SK-N-MC (cell line): ENCODE measurements around the gene CORIN.

ENCODE experiments used
- DNase-seq: peaks from one replicate; pipeline ENCODE4 v3.0.0-alpha.2; 2011; ENCODE audit warnings: low read depth, low spot score
- H3K27ac ChIP-seq: fragments of 200-600 bp; sonication (generic); 2 replicates; pipeline ENCODE4 v1.5.1; 2016; ENCODE audit warnings: mixed run types
- H3K36me3 ChIP-seq: fragments of 200-600 bp; sonication (generic); 2 replicates; pipeline ENCODE4 v1.6.1; 2017; ENCODE audit warnings: antibody characterized with exemption, low read length, mixed read lengths; ENCODE audit not compliant: insufficient read depth
- H3K4me3 ChIP-seq: fragments of 200-600 bp; sonication (generic); 2 replicates; pipeline ENCODE4 v1.5.1; 2016
- H3K9ac ChIP-seq: fragments of 200-600 bp; sonication (generic); 2 replicates; pipeline ENCODE4 v1.8.0; 2017; ENCODE audit warnings: mixed run types, mixed read lengths; ENCODE audit not compliant: insufficient read length
- H3K9me3 ChIP-seq: fragments of 200-600 bp; sonication (generic); 2 replicates; pipeline ENCODE4 v1.6.1; 2017; ENCODE audit warnings: low read depth, mild to moderate bottlenecking, antibody characterized with exemption, low read length, moderate library complexity, mixed read lengths
- EZH2 ChIP-seq: fragments of 200-600 bp; sonication (generic); IDR thresholded peaks from one replicate; pipeline ENCODE4 v1.6.1; 2017; ENCODE audit warnings: antibody characterized with exemption
- FOXP2 ChIP-seq: optimal IDR thresholded peaks from 2 replicates; pipeline ENCODE3; 2011; ENCODE audit warnings: mild to moderate bottlenecking, moderate library complexity; ENCODE audit not compliant: insufficient read depth; ENCODE audit errors: extremely low read length, control extremely low read depth
- POLR2AphosphoS5 ChIP-seq: IDR thresholded peaks from 2 replicates; pipeline ENCODE4 v1.6.1; 2012; ENCODE audit warnings: mild to moderate bottlenecking, low read depth, low read length, borderline replicate concordance

The CORIN gene

GRCh38 chr4:47639531-47639930 is 198.3 kb downstream of the CORIN start:
- H3K4me3 ChIP-seq: no peak overlapping the region
- no peak for TF ChIP-seq FOXP2
- no peaks in the 10 kb centered on the region for H3K9me3 ChIP-seq
- no peak overlapping the region for H3K9ac ChIP-seq
- H3K27ac ChIP-seq: no peak overlapping the region
- H3K36me3 ChIP-seq: no peaks in the 10 kb centered on the region
- DNase-seq: no peak

- TF ChIP-seq EZH2: no peak
- no peaks in the 10 kb centered on the region for H3K36me3 ChIP-seq
- no peak overlapping the region for H3K4me3 ChIP-seq
- no peak overlapping the region for H3K27ac ChIP-seq
- no peaks in the 10 kb centered on the region for H3K9me3 ChIP-seq
- DNase-seq: no peak
- no peak overlapping the region for H3K9ac ChIP-seq
Measured at GRCh38 chr4:47631161-47631560, 206.7 kb downstream of the CORIN start.

GRCh38 chr4:47624031-47624441 is 213.8 kb downstream of the CORIN start:
- Histone ChIP-seq H3K36me3 (no peaks in the 10 kb centered on the region), H3K27ac (peak overlapping the region; percentile 88), H3K9me3 (no peaks in the 10 kb centered on the region), H3K9ac (no peak overlapping the region), H3K4me3 (peak overlapping the region; percentile 14; the same call in 1 of the 2 replicates)
- peak; percentile 6 for TF ChIP-seq FOXP2
- no peak for TF ChIP-seq EZH2
- no peak for TF ChIP-seq POLR2AphosphoS5
- DNase-seq: peak; percentile 74

GRCh38 chr4:47621181-47621580 is 216.7 kb downstream of the CORIN start:
- H3K9me3 ChIP-seq: no peaks in the 10 kb centered on the region
- no peak overlapping the region for H3K27ac ChIP-seq
- no peak for TF ChIP-seq EZH2
- no peak for TF ChIP-seq FOXP2
- no peak overlapping the region for H3K9ac ChIP-seq
- no peak overlapping the region for H3K4me3 ChIP-seq
- no peaks in the 10 kb centered on the region for H3K36me3 ChIP-seq
- no peak for DNase-seq

- H3K9me3 ChIP-seq: no peaks in the 10 kb centered on the region
- no peak overlapping the region for H3K4me3 ChIP-seq
- H3K36me3 ChIP-seq: no peaks in the 10 kb centered on the region
- H3K9ac ChIP-seq: no peak overlapping the region
- H3K27ac ChIP-seq: no peak overlapping the region
- no peak for TF ChIP-seq POLR2AphosphoS5
- TF ChIP-seq EZH2: no peak
- TF ChIP-seq FOXP2: no peak
- no peak for DNase-seq
Measured at GRCh38 chr4:47619691-47620090, 218.2 kb downstream of the CORIN start.

GRCh38 chr4:47617607-47618006 is 220.3 kb downstream of the CORIN start:
- no peak for DNase-seq
- Histone ChIP-seq H3K4me3 (no peak overlapping the region), H3K27ac (no peak overlapping the region), H3K9ac (no peak overlapping the region), H3K9me3 (no peaks in the 10 kb centered on the region), H3K36me3 (no peaks in the 10 kb centered on the region)
- no peak for TF ChIP-seq FOXP2
- TF ChIP-seq POLR2AphosphoS5: no peak
- TF ChIP-seq EZH2: no peak

- H3K9ac ChIP-seq: no peak overlapping the region
- DNase-seq: no peak
- H3K4me3 ChIP-seq: no peak overlapping the region
- no peak overlapping the region for H3K27ac ChIP-seq
- H3K9me3 ChIP-seq: no peaks in the 10 kb centered on the region
- no peaks in the 10 kb centered on the region for H3K36me3 ChIP-seq
- TF ChIP-seq EZH2: no peak
- TF ChIP-seq FOXP2: no peak
- TF ChIP-seq POLR2AphosphoS5: no peak
Measured at GRCh38 chr4:47615385-47615784, 222.5 kb downstream of the CORIN start.

- Histone ChIP-seq H3K4me3 (no peak overlapping the region), H3K9me3 (no peaks in the 10 kb centered on the region), H3K9ac (no peak overlapping the region), H3K36me3 (no peaks in the 10 kb centered on the region), H3K27ac (no peak overlapping the region)
- DNase-seq: no peak
- TF ChIP-seq POLR2AphosphoS5 (no peak), EZH2 (no peak), FOXP2 (no peak)
Measured at GRCh38 chr4:47612116-47613023, 225.5 kb downstream of the CORIN start.

- H3K27ac ChIP-seq: no peak overlapping the region
- no peaks in the 10 kb centered on the region for H3K36me3 ChIP-seq
- H3K4me3 ChIP-seq: no peak overlapping the region
- no peak overlapping the region for H3K9ac ChIP-seq
- TF ChIP-seq FOXP2: no peak
- no peak for TF ChIP-seq POLR2AphosphoS5
- TF ChIP-seq EZH2: no peak
- no peak for DNase-seq
- H3K9me3 ChIP-seq: no peaks in the 10 kb centered on the region
Measured at GRCh38 chr4:47606482-47606881, 231.4 kb downstream of the CORIN start.
